Fibroblast of skin of back (primary cell): Measurements from ENCODE around the gene TEF.
"Not testable (repeated sequence)": the region's sequence is repeated elsewhere in the genome, so short reads cannot be mapped to it uniquely, and the experiment has no call there.

Experiments used
- DNase-seq: peaks from one replicate; pipeline ENCODE4 v3.0.0-alpha.2; 2013

Gene TEF

GRCh38 chr22:41429951-41430332 lies 48.2 kb downstream of the TEF start:
- no peak for DNase-seq

GRCh38 chr22:41431656-41432055 lies 49.9 kb downstream of the TEF start:
- DNase-seq: no peak

- not testable (repeated sequence) for DNase-seq
Observed at GRCh38 chr22:41433480-41433879, 51.7 kb downstream of the TEF start.

- DNase-seq: not testable (repeated sequence)
Observed at GRCh38 chr22:41434361-41435003, 52.7 kb downstream of the TEF start.

- DNase-seq: no peak
Observed at GRCh38 chr22:41435560-41435959, 53.8 kb downstream of the TEF start.

- no peak for DNase-seq
Observed at GRCh38 chr22:41436322-41437113, 54.8 kb downstream of the TEF start.

- no peak for DNase-seq
Observed at GRCh38 chr22:41437198-41437597, 55.5 kb downstream of the TEF start.

GRCh38 chr22:41440511-41440910 lies 58.8 kb downstream of the TEF start:
- not testable (repeated sequence) for DNase-seq

- no peak for DNase-seq
Observed at GRCh38 chr22:41442240-41442792, 60.6 kb downstream of the TEF start.

- peak; percentile 97 for DNase-seq
Observed at GRCh38 chr22:41444360-41445128, 62.8 kb downstream of the TEF start.

GRCh38 chr22:41445129-41446056 lies 63.7 kb downstream of the TEF start:
- DNase-seq: peak; percentile 23

GRCh38 chr22:41446057-41446501 lies 64.3 kb downstream of the TEF start:
- peak; percentile 14 for DNase-seq

- DNase-seq: peak; percentile 95
Observed at GRCh38 chr22:41446639-41447434, 65.1 kb downstream of the TEF start, which contains the start of gene TOB2. Gene TOB2 (minus strand): TSS chr22:41446801. CDS start chr22:41437345, 9,456 bp downstream.

GRCh38 chr22:41447435-41448188 lies 65.9 kb downstream of the TEF start:
- DNase-seq: peak; percentile 68

- DNase-seq: peak; percentile 100
Observed at GRCh38 chr22:41448189-41448808, 66.6 kb downstream of the TEF start.
